Measurements from ENCODE around the gene L3MBTL1.

- TF ChIP-seq CTCF (conservative IDR thresholded peaks at IDR 0.05; ENCODE audit: low read length), result no peak
- TF ChIP-seq EZH2phosphoT487 (IDR thresholded peaks at IDR 0.05; ENCODE audit: borderline replicate concordance), result no peak
These were observed 1.1 kb downstream of the L3MBTL1 start for GRCh38 chr20:43508604-43509040.

Measured in Loucy (cell line).